Kidney epithelial cell (primary cell): ENCODE measurements around the gene USP6NL. TPM values are rescaled to one million over a fixed set of nuclear protein-coding genes. Genes with fewer than 3 reads are reported as not detected.

Experiments
- DNase-seq: peaks from one replicate; pipeline ENCODE4 v3.0.0-alpha.2; 2010; ENCODE audit warnings: low read depth
- H3K27me3 ChIP-seq: 2 replicates; pipeline ENCODE4 v1.6.0; 2011; ENCODE audit warnings: low read length; ENCODE audit not compliant: control insufficient read depth, insufficient read depth
- H3K36me3 ChIP-seq: 2 replicates; pipeline ENCODE4 v1.5.1; 2011; ENCODE audit warnings: low read length; ENCODE audit not compliant: control insufficient read depth, insufficient read depth
- H3K4me3 ChIP-seq: 2 replicates; pipeline ENCODE4 v1.5.1; 2011; ENCODE audit warnings: low read depth, mild to moderate bottlenecking, control low read depth, low read length
- total RNA-seq: library from RNA; depleted of rRNA; stranded (reverse); fragments of >200 nt; gene quantifications from 2 replicates; pipeline ENCODE4 v1.2.3, GENCODE V29; 2015
- TF ChIP-seq, protein P1 (sequence below): IDR thresholded peaks from 2 replicates; pipeline ENCODE4 v1.5.1; 2011; ENCODE audit warnings: mild to moderate bottlenecking, moderate library complexity, low read length, control low read depth, inconsistent platforms; ENCODE audit not compliant: insufficient read depth, poor library complexity, severe bottlenecking

The USP6NL gene
- total RNA-seq, 1 donor from 2014 or later: 21.2 TPM

- TF ChIP-seq, protein P1, sequence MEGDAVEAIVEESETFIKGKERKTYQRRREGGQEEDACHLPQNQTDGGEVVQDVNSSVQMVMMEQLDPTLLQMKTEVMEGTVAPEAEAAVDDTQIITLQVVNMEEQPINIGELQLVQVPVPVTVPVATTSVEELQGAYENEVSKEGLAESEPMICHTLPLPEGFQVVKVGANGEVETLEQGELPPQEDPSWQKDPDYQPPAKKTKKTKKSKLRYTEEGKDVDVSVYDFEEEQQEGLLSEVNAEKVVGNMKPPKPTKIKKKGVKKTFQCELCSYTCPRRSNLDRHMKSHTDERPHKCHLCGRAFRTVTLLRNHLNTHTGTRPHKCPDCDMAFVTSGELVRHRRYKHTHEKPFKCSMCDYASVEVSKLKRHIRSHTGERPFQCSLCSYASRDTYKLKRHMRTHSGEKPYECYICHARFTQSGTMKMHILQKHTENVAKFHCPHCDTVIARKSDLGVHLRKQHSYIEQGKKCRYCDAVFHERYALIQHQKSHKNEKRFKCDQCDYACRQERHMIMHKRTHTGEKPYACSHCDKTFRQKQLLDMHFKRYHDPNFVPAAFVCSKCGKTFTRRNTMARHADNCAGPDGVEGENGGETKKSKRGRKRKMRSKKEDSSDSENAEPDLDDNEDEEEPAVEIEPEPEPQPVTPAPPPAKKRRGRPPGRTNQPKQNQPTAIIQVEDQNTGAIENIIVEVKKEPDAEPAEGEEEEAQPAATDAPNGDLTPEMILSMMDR: no peak
- no peak for DNase-seq
- no peaks in the 10 kb centered on the region for H3K36me3 ChIP-seq
- H3K27me3 ChIP-seq: no peaks in the 10 kb centered on the region
- H3K4me3 ChIP-seq: no peak overlapping the region
Observed at GRCh38 chr10:11570751-11571150, 40.7 kb downstream of the USP6NL start.

- H3K27me3 ChIP-seq: no peaks in the 10 kb centered on the region
- H3K4me3 ChIP-seq: no peak overlapping the region
- TF ChIP-seq, protein P1: no peak
- no peaks in the 10 kb centered on the region for H3K36me3 ChIP-seq
- no peak for DNase-seq
Observed at GRCh38 chr10:11569471-11569870, 42.0 kb downstream of the USP6NL start.

- H3K27me3 ChIP-seq: no peaks in the 10 kb centered on the region
- TF ChIP-seq, protein P1: no peak
- H3K4me3 ChIP-seq: no peak overlapping the region
- no peak for DNase-seq
- H3K36me3 ChIP-seq: no peaks in the 10 kb centered on the region
Observed at GRCh38 chr10:11568578-11568977, 42.9 kb downstream of the USP6NL start.

DNA sequence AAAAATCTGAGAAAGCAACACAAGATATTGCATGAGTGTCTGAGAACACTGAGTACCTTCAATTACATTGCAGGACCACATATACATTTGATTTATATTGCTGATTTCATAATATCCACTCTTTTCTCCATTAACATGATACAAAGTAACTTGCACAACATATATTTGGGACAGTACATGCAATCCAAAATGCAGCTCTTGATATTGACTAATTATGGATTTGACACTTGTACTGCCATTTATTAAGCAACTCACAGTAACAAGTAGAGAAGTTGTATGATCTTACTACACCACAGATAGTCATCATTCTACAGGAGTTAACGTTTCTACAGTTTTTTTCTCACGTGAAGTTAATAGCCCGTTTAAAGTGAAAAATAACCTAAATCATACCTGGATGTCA, 46.7 kb downstream of the USP6NL start:
- no peak for DNase-seq
- Histone ChIP-seq H3K36me3 (no peaks in the 10 kb centered on the region), H3K4me3 (no peak overlapping the region), H3K27me3 (no peaks in the 10 kb centered on the region)
- TF ChIP-seq, protein P1: no peak

DNA sequence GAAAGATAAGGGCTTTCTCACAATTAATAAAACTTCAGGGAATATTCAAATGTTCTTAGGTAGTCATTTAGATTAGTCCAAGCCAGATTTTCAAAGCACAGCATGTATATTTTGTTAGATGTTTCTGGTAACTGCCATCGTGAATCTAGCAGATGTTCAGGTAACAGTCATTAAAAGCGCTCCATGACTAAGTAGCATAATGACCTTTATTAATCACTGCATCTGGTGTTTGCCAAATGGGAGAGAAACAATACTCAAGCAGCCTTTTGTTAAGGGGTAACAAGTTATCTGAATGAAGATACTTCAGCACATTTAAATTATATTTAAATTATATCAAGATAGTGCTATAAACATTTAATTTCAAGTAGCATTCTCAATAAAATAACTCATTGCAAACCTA, 47.5 kb downstream of the USP6NL start:
- Histone ChIP-seq H3K4me3 (no peak overlapping the region), H3K36me3 (no peaks in the 10 kb centered on the region), H3K27me3 (no peaks in the 10 kb centered on the region)
- DNase-seq: no peak
- TF ChIP-seq, protein P1: no peak

GRCh38 chr10:11562888-11563287, 48.6 kb downstream of the USP6NL start:
- H3K27me3 ChIP-seq: no peaks in the 10 kb centered on the region
- no peaks in the 10 kb centered on the region for H3K36me3 ChIP-seq
- no peak for DNase-seq
- TF ChIP-seq, protein P1: no peak
- no peak overlapping the region for H3K4me3 ChIP-seq
